Testis (tissue), 2 donors: ENCODE data around the gene CST6.

Source experiments
- CTCF ChIP-seq, 3 experiments: fragments of 450-650 bp in 2 of 3; fragments of 200-600 bp in 1 of 3; sonication (generic) in 1 of 3; IDR thresholded peaks; one replicate each; pipeline ENCODE4 v1.5.1; 2016 to 2019; ENCODE audit warnings: antibody characterized with exemption in 3 of 3, mild to moderate bottlenecking in 2 of 3, moderate library complexity in 1 of 3
- POLR2A ChIP-seq: fragments of 450-650 bp; IDR thresholded peaks from one replicate; pipeline ENCODE4 v1.6.1; 2017; ENCODE audit warnings: antibody characterized with exemption, mild to moderate bottlenecking, moderate library complexity

- no peak for TF ChIP-seq CTCF (IDR thresholded peaks at IDR 0.05)
- TF ChIP-seq POLR2A, result no peak
Measured at GRCh38 chr11:65992056-65992455, 19.8 kb upstream of the CST6 start.
